Measurements from ENCODE around the gene PARP3.
A peak's percentile ranks its signal among the peaks of the same experiment; 100 is the strongest.

PARP3 gene

GRCh38 chr3:51978143-51978502 is 36.0 kb downstream of the PARP3 start:
- DNase-seq (ENCODE audit: low spot score), result no peak
- no peak for TF ChIP-seq CTCF (IDR thresholded peaks at IDR 0.05; ENCODE audit: poor library complexity, severe bottlenecking)
- peak overlapping the region; percentile 21 for H3K27ac ChIP-seq (ENCODE audit: poor library complexity, severe bottlenecking)
- no peaks in the 10 kb centered on the region for H3K36me3 ChIP-seq (ENCODE audit: low read depth)
- H3K4me3 ChIP-seq (ENCODE audit: severe bottlenecking), result no peak overlapping the region
- ATAC-seq (ENCODE audit: low read depth), result no peak
- no peaks in the 10 kb centered on the region for H3K27me3 ChIP-seq (ENCODE audit: insufficient read depth, poor library complexity, severe bottlenecking)
- no peaks in the 10 kb centered on the region for H3K9me3 ChIP-seq (ENCODE audit: severe bottlenecking)
- H3K4me1 ChIP-seq (ENCODE audit: insufficient read depth, poor library complexity, severe bottlenecking), result peaks cover 16% of the 10 kb centered on the region

GRCh38 chr3:51980253-51980652 is 38.1 kb downstream of the PARP3 start:
- Histone ChIP-seq H3K4me3 (ENCODE audit: severe bottlenecking) (no peak overlapping the region), H3K4me1 (ENCODE audit: insufficient read depth, poor library complexity, severe bottlenecking) (peaks cover 13% of the 10 kb centered on the region), H3K27ac (ENCODE audit: poor library complexity, severe bottlenecking) (no peak overlapping the region), H3K9me3 (ENCODE audit: severe bottlenecking) (no peaks in the 10 kb centered on the region), H3K27me3 (ENCODE audit: insufficient read depth, poor library complexity, severe bottlenecking) (no peaks in the 10 kb centered on the region), H3K36me3 (ENCODE audit: low read depth) (no peaks in the 10 kb centered on the region)
- ATAC-seq (ENCODE audit: low read depth) (no peak), DNase-seq (ENCODE audit: low spot score) (no peak)
- no peak for TF ChIP-seq CTCF (IDR thresholded peaks at IDR 0.05; ENCODE audit: poor library complexity, severe bottlenecking)

- DNase-seq (ENCODE audit: low spot score), result no peak
- no peaks in the 10 kb centered on the region for H3K36me3 ChIP-seq (ENCODE audit: low read depth)
- no peaks in the 10 kb centered on the region for H3K27me3 ChIP-seq (ENCODE audit: insufficient read depth, poor library complexity, severe bottlenecking)
- H3K9me3 ChIP-seq (ENCODE audit: severe bottlenecking), result no peaks in the 10 kb centered on the region
- H3K27ac ChIP-seq (ENCODE audit: poor library complexity, severe bottlenecking), result peak overlapping the region; percentile 84
- peaks cover 9% of the 10 kb centered on the region for H3K4me1 ChIP-seq (ENCODE audit: insufficient read depth, poor library complexity, severe bottlenecking)
- H3K4me3 ChIP-seq (ENCODE audit: severe bottlenecking), result peak overlapping the region; percentile 37
- ATAC-seq (ENCODE audit: low read depth), result peak; percentile 46
- peak; percentile 67 for TF ChIP-seq CTCF (IDR thresholded peaks at IDR 0.05; ENCODE audit: poor library complexity, severe bottlenecking)
Observed at GRCh38 chr3:51982352-51982837, 40.2 kb downstream of the PARP3 start.

GRCh38 chr3:51982838-51983577 is 40.8 kb downstream of the PARP3 start, which contains the start of gene ACY1:
ACY1 (plus strand) TSS chr3:51983535; CDS start chr3:51984065, 530 bp downstream.
- peak within 1 kb of the TSS; percentile 84 for H3K27ac ChIP-seq (ENCODE audit: poor library complexity, severe bottlenecking)
- no peaks in the 10 kb centered on the region for H3K9me3 ChIP-seq (ENCODE audit: severe bottlenecking)
- peak within 1 kb of the TSS; percentile 37 for H3K4me3 ChIP-seq (ENCODE audit: severe bottlenecking)

More at GRCh38 chr3:51982838-51983577, 40.8 kb downstream of the PARP3 start, which contains the start of gene ACY1:
- peak; percentile 86 for DNase-seq (ENCODE audit: low spot score)
- Histone ChIP-seq H3K27me3 (ENCODE audit: insufficient read depth, poor library complexity, severe bottlenecking) (no peaks in the 10 kb centered on the region), H3K4me1 (ENCODE audit: insufficient read depth, poor library complexity, severe bottlenecking) (peaks cover 5% of the 10 kb centered on the region), H3K36me3 (ENCODE audit: low read depth) (no peaks in the 10 kb centered on the region)
- ATAC-seq (ENCODE audit: low read depth), result peak; percentile 80
- peak; percentile 45 for TF ChIP-seq CTCF (IDR thresholded peaks at IDR 0.05; ENCODE audit: poor library complexity, severe bottlenecking)

Data from RWPE2 (cell line).